CD4-positive, CD25-positive, alpha-beta regulatory T cell (primary cell): ENCODE data around the gene ALG3. TPM values are rescaled to one million over a fixed set of nuclear protein-coding genes. Genes with fewer than 3 reads are reported as not detected.

Source experiments
- ATAC-seq, 2 donors: fragments of 150-1000 bp; cut with Tn5 transposase; one replicate each; pipeline ENCODE4 v1.10.0; 2021; ENCODE audit warnings: low read depth in 2 of 2, moderate number of reproducible peaks in 2 of 2, moderate library complexity in 1 of 2
- DNase-seq, 3 donors: peaks; one replicate each; pipeline versions ENCODE4 v3.0.0 to v3.0.0-alpha.2; 2012 to 2022; ENCODE audit warnings: mixed read lengths in 1 of 3
- H3K27ac ChIP-seq: one replicate; pipeline ENCODE4 v1.7.0; 2013; ENCODE audit warnings: mild to moderate bottlenecking, low read length; ENCODE audit not compliant: insufficient read depth, poor library complexity, severe bottlenecking
- H3K27me3 ChIP-seq: one replicate; pipeline ENCODE4 v1.7.0; 2013; ENCODE audit warnings: low read length; ENCODE audit not compliant: control insufficient read depth, insufficient read depth
- H3K36me3 ChIP-seq: one replicate; pipeline ENCODE4 v1.7.0; 2013; ENCODE audit warnings: mild to moderate bottlenecking, low read length, moderate library complexity; ENCODE audit not compliant: control insufficient read depth, insufficient read depth
- H3K4me1 ChIP-seq: 2 replicates; pipeline ENCODE4 v1.7.0; 2013; ENCODE audit warnings: mild to moderate bottlenecking, low read length; ENCODE audit not compliant: insufficient read depth, control insufficient read depth, poor library complexity, severe bottlenecking
- H3K4me3 ChIP-seq: one replicate; pipeline ENCODE4 v1.7.0; 2013; ENCODE audit warnings: low read depth, mild to moderate bottlenecking, low read length, moderate library complexity
- H3K9me3 ChIP-seq, 2 experiments: 1 replicate in 1 of 2; 2 replicates in 1 of 2; pipeline ENCODE4 v1.7.0; 2013; ENCODE audit warnings: low read length in 2 of 2, mild to moderate bottlenecking in 1 of 2, moderate library complexity in 1 of 2; ENCODE audit not compliant: control insufficient read depth in 2 of 2
- H3K27ac Mint-ChIP-seq, 3 donors: one replicate each; pipeline ENCODE4 v1.8.0; 2020 to 2022; ENCODE audit warnings: mild to moderate bottlenecking in 3 of 3, mixed read lengths in 3 of 3, moderate library complexity in 2 of 3
- H3K27me3 Mint-ChIP-seq: one replicate; pipeline ENCODE4 v1.8.0; 2022; ENCODE audit warnings: mild to moderate bottlenecking, mixed read lengths
- H3K36me3 Mint-ChIP-seq: one replicate; pipeline ENCODE4 v1.8.0; 2020; ENCODE audit warnings: mixed read lengths
- H3K4me1 Mint-ChIP-seq, 4 donors: one replicate each; pipeline ENCODE4 v1.8.0; 2020 to 2022; ENCODE audit warnings: mixed read lengths in 4 of 4, mild to moderate bottlenecking in 1 of 4
- H3K4me3 Mint-ChIP-seq, 4 donors: one replicate each; pipeline ENCODE4 v1.8.0; 2020 to 2022; ENCODE audit warnings: mild to moderate bottlenecking in 4 of 4, mixed read lengths in 4 of 4, moderate library complexity in 3 of 4
- H3K9me3 Mint-ChIP-seq, 7 donors: one replicate each; pipeline ENCODE4 v1.8.0; 2020 to 2022; ENCODE audit warnings: mixed read lengths in 7 of 7, mild to moderate bottlenecking in 3 of 7, moderate library complexity in 2 of 7
- polyA plus RNA-seq, 4 donors: library from polyadenylated mRNA; unstranded; fragments of 300-500 nt; fragmentation: Illumina TruSeq; gene quantifications; one replicate each; pipeline ENCODE4 v1.2.3, GENCODE V29; 2021
- total RNA-seq: library from RNA; stranded (reverse); gene quantifications from one replicate; pipeline ENCODE4 v1.2.3, GENCODE V29; 2022

The ALG3 gene
- total RNA-seq, result 22.6 TPM
- polyA plus RNA-seq, result 10 to 100 TPM; 49.6 to 64.0 (median 56.8) TPM

DNA sequence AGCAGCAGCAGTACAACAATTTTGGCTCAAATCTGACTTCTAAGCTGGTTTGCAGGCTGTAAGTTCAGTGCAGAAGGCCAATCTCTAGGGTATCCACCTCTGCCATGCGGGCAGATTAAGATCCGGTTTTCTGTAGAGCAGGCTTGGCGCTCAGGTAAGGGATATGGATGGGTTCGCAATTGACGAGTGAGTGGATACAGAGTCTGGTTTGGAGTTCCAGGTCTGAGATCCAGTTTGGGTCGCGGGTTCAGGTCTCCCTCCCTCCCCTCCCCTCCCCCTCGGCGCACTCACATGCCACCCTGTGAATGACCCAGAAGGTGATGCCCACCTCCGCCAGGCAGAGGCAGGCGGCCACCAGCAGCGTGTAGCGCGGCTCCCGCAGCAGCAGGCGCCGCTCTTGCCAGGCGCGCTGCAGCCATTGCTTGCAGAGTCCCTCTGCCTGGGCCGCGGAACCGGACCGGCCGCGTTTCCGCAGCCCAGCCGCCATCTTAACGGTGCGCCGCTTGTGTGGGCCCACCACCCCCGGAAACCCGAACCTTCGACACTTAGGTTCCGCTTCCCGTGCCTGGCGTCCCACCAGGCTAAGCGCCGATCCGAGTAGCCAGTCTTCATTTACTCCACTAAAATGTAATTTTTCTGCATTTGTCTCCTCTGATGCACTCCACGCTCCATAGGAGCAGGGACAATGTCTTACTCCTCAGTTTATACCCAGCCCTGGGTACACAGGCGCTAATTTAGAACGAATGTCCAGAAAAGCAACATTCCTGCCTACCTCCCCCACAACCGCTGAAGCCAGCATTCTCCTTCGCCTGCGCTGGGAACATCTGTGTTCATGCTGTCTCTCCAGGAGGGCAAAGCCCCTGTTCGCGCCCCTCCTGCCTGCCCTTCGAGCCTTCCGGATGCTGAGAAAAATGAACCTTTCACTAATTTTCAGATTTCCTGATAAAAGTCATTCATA is at the start of gene ALG3:
ALG3 (minus strand) TSS at position 509 of the 958 bp plus-strand sequence; CDS start at position 487, 22 bp downstream.
- peaks cover 17% of the 10 kb centered on the region for H3K36me3 Mint-ChIP-seq
- H3K27me3 Mint-ChIP-seq, result peaks cover 7% of the 10 kb centered on the region
- H3K4me1 Mint-ChIP-seq, result peaks cover 0 to 20% (median 10%) of the 10 kb centered on the region in 4 donors
- Histone ChIP-seq H3K9me3 (no peaks in the 10 kb centered on the region), H3K27me3 (no peaks in the 10 kb centered on the region), H3K27ac (peak within 1 kb of the TSS; percentile 77), H3K4me1 (peaks cover 19% of the 10 kb centered on the region), H3K36me3 (peaks cover 21% of the 10 kb centered on the region), H3K4me3 (peak within 1 kb of the TSS; percentile 98)
- DNase-seq, result peak; percentile 80 to 93 (median 89)
- H3K9me3 Mint-ChIP-seq, result no peaks in the 10 kb centered on the region
- H3K4me3 Mint-ChIP-seq, result peak within 1 kb of the TSS; percentile 91 to 93 (median 92)
- ATAC-seq, result peak; percentile 40 to 50
- peak within 1 kb of the TSS; percentile 93 to 97 (median 97) for H3K27ac Mint-ChIP-seq

DNA sequence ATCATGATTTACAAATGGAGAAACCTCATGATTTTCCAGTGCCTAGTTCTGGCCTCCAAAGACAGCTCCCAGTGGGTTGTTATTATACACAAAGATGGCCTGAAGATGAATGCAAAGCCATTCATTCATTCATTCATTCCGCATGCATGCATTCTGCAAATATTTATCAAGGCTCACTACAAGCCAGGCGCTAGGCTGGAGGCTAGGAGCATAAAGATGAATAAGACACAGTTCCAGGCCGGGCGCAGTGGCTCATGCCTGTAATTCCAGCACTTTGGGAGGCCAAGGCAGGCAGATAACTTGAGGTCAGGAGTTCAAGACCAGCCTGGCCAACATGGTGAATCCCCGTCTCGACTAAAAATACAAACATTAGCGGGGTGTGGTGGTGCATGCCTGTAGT is 47.9 kb upstream of the ALG3 start:
- Mint-ChIP-seq H3K27me3 (peaks cover 5% of the 10 kb centered on the region), H3K4me3 (peak overlapping the region in 3 of 4 donors; percentile 15 to 92 (median 50)), H3K4me1 (peaks cover 0 to 29% (median 19%) of the 10 kb centered on the region in 4 donors), H3K27ac (no peak overlapping the region), H3K36me3 (no peaks in the 10 kb centered on the region), H3K9me3 (peaks cover 0 to 1% (median 0%) of the 10 kb centered on the region in 7 donors)
- ATAC-seq, result no peak
- Histone ChIP-seq H3K4me1 (peaks cover 14% of the 10 kb centered on the region), H3K9me3 (no peaks in the 10 kb centered on the region), H3K27me3 (no peaks in the 10 kb centered on the region), H3K4me3 (no peak overlapping the region), H3K36me3 (peaks cover 6% of the 10 kb centered on the region), H3K27ac (no peak overlapping the region)
- no peak for DNase-seq

DNA sequence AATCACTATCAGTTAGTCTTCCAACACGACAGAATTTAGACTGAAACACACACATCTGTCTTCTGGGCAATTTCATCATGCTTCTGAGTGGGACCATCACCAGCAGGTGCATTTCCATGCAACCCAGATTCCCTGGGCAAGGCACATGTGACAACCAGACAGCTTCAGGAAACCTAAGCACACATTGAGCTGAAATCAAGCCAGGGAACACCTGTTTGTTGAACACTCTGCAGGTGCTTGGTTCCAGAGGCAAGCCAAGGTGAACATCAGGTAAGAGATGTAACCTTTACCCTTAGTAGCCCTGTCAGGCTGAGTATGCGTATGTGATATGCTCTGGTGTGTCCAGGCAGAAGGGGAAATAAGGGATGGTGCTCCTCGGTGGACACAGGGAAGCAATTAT is 47.0 kb upstream of the ALG3 start:
- no peaks in the 10 kb centered on the region for H3K36me3 Mint-ChIP-seq
- H3K27ac ChIP-seq, result no peak overlapping the region
- H3K4me3 ChIP-seq, result no peak overlapping the region
- H3K4me1 Mint-ChIP-seq, result peaks cover 0 to 25% (median 18%) of the 10 kb centered on the region in 4 donors
- peak overlapping the region in 1 of 4 donors; percentile 15 for H3K4me3 Mint-ChIP-seq
- H3K9me3 Mint-ChIP-seq, result peaks cover 0 to 1% (median 0%) of the 10 kb centered on the region in 7 donors
- H3K27me3 Mint-ChIP-seq, result peaks cover 5% of the 10 kb centered on the region
- DNase-seq, result no peak
- no peaks in the 10 kb centered on the region for H3K9me3 ChIP-seq
- no peak for ATAC-seq
- H3K27me3 ChIP-seq, result no peaks in the 10 kb centered on the region
- H3K4me1 ChIP-seq, result peaks cover 14% of the 10 kb centered on the region
- peaks cover 2% of the 10 kb centered on the region for H3K36me3 ChIP-seq
- no peak overlapping the region for H3K27ac Mint-ChIP-seq

DNA sequence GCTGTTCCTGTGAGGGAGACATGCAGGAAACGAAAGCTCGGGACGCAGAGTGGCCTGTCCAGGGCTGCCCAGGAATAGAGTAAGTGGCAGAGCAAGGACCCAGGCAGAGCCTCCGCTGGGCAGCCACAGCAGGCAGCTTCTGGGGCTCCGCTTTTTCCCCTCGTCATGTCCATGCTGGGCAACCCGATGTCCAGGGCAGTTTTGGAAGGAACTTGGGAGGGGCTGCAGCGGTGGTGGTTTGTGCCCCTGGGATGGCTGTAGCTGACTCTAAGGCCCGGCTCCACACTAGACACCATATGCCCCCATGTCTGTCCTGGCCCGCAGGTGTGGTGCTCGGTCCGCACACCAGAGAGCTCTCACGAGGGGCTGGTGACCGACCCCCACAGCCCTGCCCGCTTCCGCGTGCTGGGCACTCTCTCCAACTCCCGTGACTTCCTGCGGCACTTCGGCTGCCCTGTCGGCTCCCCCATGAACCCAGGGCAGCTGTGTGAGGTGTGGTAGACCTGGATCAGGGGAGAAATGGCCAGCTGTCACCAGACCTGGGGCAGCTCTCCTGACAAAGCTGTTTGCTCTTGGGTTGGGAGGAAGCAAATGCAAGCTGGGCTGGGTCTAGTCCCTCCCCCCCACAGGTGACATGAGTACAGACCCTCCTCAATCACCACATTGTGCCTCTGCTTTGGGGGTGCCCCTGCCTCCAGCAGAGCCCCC is 43.1 kb upstream of the ALG3 start:
- ATAC-seq, result no peak
- no peak for DNase-seq
- Histone ChIP-seq H3K27ac (no peak overlapping the region), H3K36me3 (no peaks in the 10 kb centered on the region), H3K4me1 (no peaks in the 10 kb centered on the region), H3K4me3 (no peak overlapping the region), H3K9me3 (no peaks in the 10 kb centered on the region), H3K27me3 (no peaks in the 10 kb centered on the region)
- H3K9me3 Mint-ChIP-seq, result peaks cover 0 to 1% (median 0%) of the 10 kb centered on the region in 7 donors
- H3K4me3 Mint-ChIP-seq, result no peak overlapping the region
- H3K4me1 Mint-ChIP-seq, result no peaks in the 10 kb centered on the region
- H3K27me3 Mint-ChIP-seq, result peaks cover 7% of the 10 kb centered on the region
- no peaks in the 10 kb centered on the region for H3K36me3 Mint-ChIP-seq
- no peak overlapping the region for H3K27ac Mint-ChIP-seq

DNA sequence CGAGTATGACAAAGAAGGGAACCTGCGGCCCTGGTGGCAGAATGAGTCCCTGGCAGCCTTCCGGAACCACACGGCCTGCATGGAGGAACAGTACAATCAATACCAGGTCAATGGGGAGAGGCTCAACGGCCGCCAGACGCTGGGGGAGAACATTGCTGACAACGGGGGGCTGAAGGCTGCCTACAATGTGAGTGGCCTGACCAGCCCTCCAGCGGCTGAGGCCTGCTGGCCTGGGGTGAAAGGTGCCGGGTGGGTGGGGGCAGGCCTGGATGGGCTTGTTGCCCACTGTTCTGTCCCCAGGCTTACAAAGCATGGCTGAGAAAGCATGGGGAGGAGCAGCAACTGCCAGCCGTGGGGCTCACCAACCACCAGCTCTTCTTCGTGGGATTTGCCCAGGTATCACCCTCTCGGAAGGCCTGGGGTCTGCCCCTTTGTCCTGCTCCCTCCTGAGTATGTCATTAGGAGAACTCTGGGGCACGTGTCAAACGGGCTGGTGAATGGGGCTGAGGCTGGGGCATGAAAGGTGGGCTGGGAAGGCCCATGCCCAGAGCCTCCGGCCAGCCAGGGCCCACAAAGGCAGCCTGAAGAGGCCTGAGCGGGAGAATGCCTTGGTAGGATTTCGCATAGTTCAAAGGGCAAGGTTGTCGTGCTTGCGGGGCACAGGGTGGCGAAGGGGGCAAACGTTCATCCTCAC is 42.4 kb upstream of the ALG3 start:
- H3K4me3 ChIP-seq, result no peak overlapping the region
- peaks cover 13% of the 10 kb centered on the region for H3K27me3 Mint-ChIP-seq
- no peaks in the 10 kb centered on the region for H3K36me3 Mint-ChIP-seq
- H3K27me3 ChIP-seq, result no peaks in the 10 kb centered on the region
- no peak overlapping the region for H3K27ac ChIP-seq
- peaks cover 0 to 1% (median 0%) of the 10 kb centered on the region in 7 donors for H3K9me3 Mint-ChIP-seq
- H3K4me1 Mint-ChIP-seq, result no peaks in the 10 kb centered on the region
- H3K4me3 Mint-ChIP-seq, result no peak overlapping the region
- DNase-seq (no peak), ATAC-seq (no peak)
- no peaks in the 10 kb centered on the region for H3K9me3 ChIP-seq
- no peaks in the 10 kb centered on the region for H3K36me3 ChIP-seq
- no peak overlapping the region for H3K27ac Mint-ChIP-seq
- no peaks in the 10 kb centered on the region for H3K4me1 ChIP-seq

DNA sequence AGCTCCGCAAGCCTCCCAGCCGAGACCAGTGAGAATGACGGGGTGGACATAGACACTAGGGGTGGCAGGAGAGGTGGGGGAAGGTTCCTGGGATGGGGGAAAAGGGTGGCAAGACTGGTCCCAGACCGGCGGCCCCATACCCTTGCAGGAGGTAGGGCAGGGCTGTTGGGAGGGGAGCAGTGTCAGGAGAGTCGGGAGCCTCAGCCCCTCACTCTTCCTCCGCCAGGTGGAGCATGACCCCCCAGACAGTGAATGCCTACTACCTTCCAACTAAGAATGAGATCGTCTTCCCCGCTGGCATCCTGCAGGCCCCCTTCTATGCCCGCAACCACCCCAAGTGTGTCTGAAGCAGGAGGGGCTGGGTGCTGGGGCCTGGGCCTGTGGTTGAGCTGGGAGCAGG is 41.6 kb upstream of the ALG3 start:
- Histone ChIP-seq H3K9me3 (no peaks in the 10 kb centered on the region), H3K36me3 (no peaks in the 10 kb centered on the region), H3K27ac (no peak overlapping the region), H3K4me3 (no peak overlapping the region), H3K4me1 (no peaks in the 10 kb centered on the region), H3K27me3 (peaks cover 3% of the 10 kb centered on the region)
- no peaks in the 10 kb centered on the region for H3K4me1 Mint-ChIP-seq
- no peak overlapping the region for H3K4me3 Mint-ChIP-seq
- no peaks in the 10 kb centered on the region for H3K36me3 Mint-ChIP-seq
- H3K27ac Mint-ChIP-seq, result peak overlapping the region in 1 of 3 donors; percentile 43
- DNase-seq (no peak), ATAC-seq (no peak)
- H3K27me3 Mint-ChIP-seq, result peaks cover 19% of the 10 kb centered on the region
- peaks cover 0 to 1% (median 0%) of the 10 kb centered on the region in 7 donors for H3K9me3 Mint-ChIP-seq

DNA sequence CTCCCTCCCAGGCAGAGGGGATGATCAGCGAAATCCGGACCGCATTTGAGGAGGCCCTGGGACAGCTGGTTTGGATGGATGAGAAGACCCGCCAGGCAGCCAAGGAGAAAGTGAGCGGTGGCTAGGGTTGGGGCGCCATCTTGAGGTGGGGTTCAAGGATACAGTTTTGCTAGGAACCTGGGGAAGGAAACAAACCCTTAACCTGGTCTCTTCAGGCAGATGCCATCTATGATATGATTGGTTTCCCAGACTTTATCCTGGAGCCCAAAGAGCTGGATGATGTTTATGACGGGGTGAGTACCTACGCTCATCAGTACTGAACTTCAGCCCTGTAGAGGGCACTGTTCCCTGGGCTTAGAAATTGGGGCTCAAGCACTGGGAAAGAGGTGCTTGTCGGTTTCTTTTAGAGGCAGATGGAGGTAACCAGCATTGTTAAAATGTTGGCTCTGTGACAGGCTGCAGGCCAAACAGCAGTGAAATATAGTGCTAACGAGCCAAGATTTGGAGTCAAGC is 40.7 kb upstream of the ALG3 start:
- H3K27ac ChIP-seq, result no peak overlapping the region
- no peaks in the 10 kb centered on the region for H3K36me3 ChIP-seq
- no peaks in the 10 kb centered on the region for H3K4me1 Mint-ChIP-seq
- H3K9me3 Mint-ChIP-seq, result no peaks in the 10 kb centered on the region
- no peak overlapping the region for H3K4me3 ChIP-seq
- no peak overlapping the region for H3K4me3 Mint-ChIP-seq
- no peaks in the 10 kb centered on the region for H3K9me3 ChIP-seq
- H3K36me3 Mint-ChIP-seq, result no peaks in the 10 kb centered on the region
- DNase-seq, result peak; percentile 30 to 57 (median 37)
- H3K27me3 ChIP-seq, result peaks cover 3% of the 10 kb centered on the region
- peak; percentile 46 to 54 for ATAC-seq
- no peak overlapping the region for H3K27ac Mint-ChIP-seq
- H3K27me3 Mint-ChIP-seq, result peaks cover 27% of the 10 kb centered on the region
- no peaks in the 10 kb centered on the region for H3K4me1 ChIP-seq
